ENCODE results near the gene SRPRB. TPM values are rescaled to one million over a fixed set of nuclear protein-coding genes. Genes with fewer than 3 reads are reported as not detected.

SRPRB gene
- polyA plus RNA-seq, 2 of the 4 experiments (the other 2 are of a cell fraction) = 41.9 to 64.6 TPM

GRCh38 chr3:133869586-133869985 lies 64.0 kb downstream of the SRPRB start (continued):
- TF ChIP-seq REST (IDR thresholded peaks at IDR 0.05) = no peak

GRCh38 chr3:133870822-133871221 lies 65.2 kb downstream of the SRPRB start:
- H3K9me3 ChIP-seq = no peaks in the 10 kb centered on the region
- no peaks in the 10 kb centered on the region for H3K4me1 ChIP-seq
- ATAC-seq (no peak), FAIRE-seq (no peak), DNase-seq (ENCODE audit: low read depth in 1 of 2, low spot score in 1 of 2) (no peak)
- no peak for TF ChIP-seq BCL3 (IDR thresholded peaks at IDR 0.05)
- TF ChIP-seq CBX8 (IDR thresholded peaks at IDR 0.05) = no peak
- TF ChIP-seq SREBF2 (IDR thresholded peaks at IDR 0.05) = no peak
- TF ChIP-seq POLR2AphosphoS2 (conservative IDR thresholded peaks at IDR 0.05; ENCODE audit: low read length) = no peak
- TF ChIP-seq HOXB5 (CRISPR knock-in tag; IDR thresholded peaks at IDR 0.05) = no peak
- no peak for TF ChIP-seq EHF (CRISPR knock-in tag; IDR thresholded peaks at IDR 0.05)
- no peak for TF ChIP-seq ATOH8 (CRISPR knock-in tag; IDR thresholded peaks at IDR 0.05; ENCODE audit: low read depth)
- no peak for TF ChIP-seq FOXS1 (CRISPR knock-in tag; IDR thresholded peaks at IDR 0.05)
- H3K4me2 ChIP-seq = no peak overlapping the region
- POLR2A ChIA-PET = no interaction called here
- no peak overlapping the region for H3K4me3 ChIP-seq
- CTCF ChIA-PET = no interaction called here
- H3K27ac ChIP-seq = no peak overlapping the region

Other genes with a start within 250 kb of the SRPRB start
- gene CDV3, start 232.1 kb upstream of the SRPRB start, polyA plus RNA-seq (2011; rRNA removed) = 94.0 and 120 TPM in 2 replicates
- gene CDV3, start 232.1 kb upstream of the SRPRB start, polyA plus RNA-seq (2017; fragmentation: RNase III; extraction: RNeasy Plus Mini Kit Qiagen cat#74134 plus additional on column Dnase treatment) = 101 to 114 TPM (median 104 TPM) in 3 replicates
- 48.8 and 56.2 TPM in 2 replicates for gene TOPBP1, start 143.9 kb upstream of the SRPRB start, polyA plus RNA-seq (2011; rRNA removed)
- 30.9 to 32.6 TPM (median 31.6 TPM) in 3 replicates for gene TOPBP1, start 143.9 kb upstream of the SRPRB start, polyA plus RNA-seq (2017; fragmentation: RNase III; extraction: RNeasy Plus Mini Kit Qiagen cat#74134 plus additional on column Dnase treatment)
- 10.5 and 16.1 TPM in 2 replicates for gene TF, start 59.4 kb upstream of the SRPRB start, polyA plus RNA-seq (2011; rRNA removed)
- gene TF, start 59.4 kb upstream of the SRPRB start, polyA plus RNA-seq (2017; fragmentation: RNase III; extraction: RNeasy Plus Mini Kit Qiagen cat#74134 plus additional on column Dnase treatment) = 0.45 to 2.0 TPM (median 0.53 TPM) in 3 replicates
- gene RAB6B, start 90.1 kb downstream of the SRPRB start, polyA plus RNA-seq (2011; rRNA removed) = 2.5 and 3.7 TPM in 2 replicates
- 2.4 to 3.4 TPM (median 2.6 TPM) in 3 replicates for gene RAB6B, start 90.1 kb downstream of the SRPRB start, polyA plus RNA-seq (2017; fragmentation: RNase III; extraction: RNeasy Plus Mini Kit Qiagen cat#74134 plus additional on column Dnase treatment)
- 0.12 TPM in 1 of 2 replicates, not detected in the other for gene SLCO2A1, start 224.1 kb downstream of the SRPRB start, polyA plus RNA-seq (2011; rRNA removed)
- gene SLCO2A1, start 224.1 kb downstream of the SRPRB start, polyA plus RNA-seq (2017; fragmentation: RNase III; extraction: RNeasy Plus Mini Kit Qiagen cat#74134 plus additional on column Dnase treatment) = not detected in 3 replicates

Data from A549 (cell line).